Neuronal stem cell (in vitro differentiated cells): Measurements from ENCODE around the gene CD86.

Experiments
- DNase-seq: peaks from one replicate; pipeline ENCODE4 v3.0.0-alpha.2; 2013; ENCODE audit warnings: low spot score
- H2AFZ ChIP-seq: one replicate; pipeline ENCODE4 v1.6.1; 2013; ENCODE audit warnings: mild to moderate bottlenecking, low read length, inconsistent platforms
- H2AK5ac ChIP-seq: 2 replicates; pipeline ENCODE4 v1.6.1; 2013; ENCODE audit warnings: low read depth, mild to moderate bottlenecking, inconsistent platforms, low read length, moderate library complexity, mixed read lengths
- H2BK120ac ChIP-seq: 2 replicates; pipeline ENCODE4 v1.6.1; 2013; ENCODE audit warnings: low read depth, mild to moderate bottlenecking, inconsistent platforms, low read length, moderate library complexity, mixed read lengths
- H2BK12ac ChIP-seq: one replicate; pipeline ENCODE4 v1.6.1; 2013; ENCODE audit warnings: low read length, inconsistent platforms
- H2BK15ac ChIP-seq: 2 replicates; pipeline ENCODE4 v1.6.1; 2013; ENCODE audit warnings: mild to moderate bottlenecking, low read length, inconsistent platforms, mixed read lengths
- H2BK5ac ChIP-seq: one replicate; pipeline ENCODE4 v1.6.1; 2013; ENCODE audit warnings: inconsistent platforms, mild to moderate bottlenecking, low read length, moderate library complexity
- H3K14ac ChIP-seq: one replicate; pipeline ENCODE4 v1.6.1; 2013; ENCODE audit warnings: low read length, inconsistent platforms
- H3K18ac ChIP-seq: 2 replicates; pipeline ENCODE4 v1.6.1; 2013; ENCODE audit warnings: low read length, inconsistent platforms
- H3K23ac ChIP-seq: 2 replicates; pipeline ENCODE4 v1.6.1; 2013; ENCODE audit warnings: low read depth, mild to moderate bottlenecking, mixed read lengths, low read length, inconsistent platforms; ENCODE audit not compliant: poor library complexity
- H3K27ac ChIP-seq: replicated peaks from 3 replicates; pipeline ENCODE4 v1.5.1; 2013; ENCODE audit warnings: low read length, inconsistent platforms
- H3K27me3 ChIP-seq, 3 experiments: 2 replicates each; pipeline ENCODE4 v1.6.1; 2013; ENCODE audit warnings: low read length in 3 of 3, mild to moderate bottlenecking in 2 of 3, inconsistent platforms in 1 of 3, low read depth in 1 of 3, mixed read lengths in 1 of 3, moderate library complexity in 1 of 3; ENCODE audit not compliant: control insufficient read depth in 3 of 3, insufficient read depth in 3 of 3
- H3K36me3 ChIP-seq, 2 donors: replicated peaks in 1 of 2; 2 replicates each; pipeline ENCODE4 v1.6.1; 2013; ENCODE audit warnings: low read length in 2 of 2; ENCODE audit not compliant: control insufficient read depth in 2 of 2, insufficient read depth in 2 of 2
- H3K4ac ChIP-seq: 2 replicates; pipeline ENCODE4 v1.6.1; 2013; ENCODE audit warnings: inconsistent platforms, mild to moderate bottlenecking, low read length, moderate library complexity
- H3K4me1 ChIP-seq, 2 donors: 1 replicate in 1 of 2; 2 replicates in 1 of 2; pipeline ENCODE4 v1.6.1; 2013; ENCODE audit warnings: low read length in 2 of 2, low read depth in 1 of 2; ENCODE audit not compliant: control insufficient read depth in 2 of 2, insufficient read depth in 1 of 2
- H3K4me2 ChIP-seq: one replicate; pipeline ENCODE4 v1.6.1; 2013; ENCODE audit warnings: mild to moderate bottlenecking, low read length, inconsistent platforms; ENCODE audit not compliant: insufficient read depth, poor library complexity, severe bottlenecking
- H3K4me3 ChIP-seq, 2 donors: 2 replicates each; pipeline ENCODE4 v1.5.1; 2013; ENCODE audit warnings: low read length in 2 of 2, mild to moderate bottlenecking in 2 of 2, inconsistent platforms in 1 of 2, moderate library complexity in 1 of 2
- H3K79me1 ChIP-seq: one replicate; pipeline ENCODE4 v1.6.1; 2013; ENCODE audit warnings: low read depth, mild to moderate bottlenecking, inconsistent platforms, low read length, moderate library complexity
- H3K9ac ChIP-seq: one replicate; pipeline ENCODE4 v1.6.1; 2013; ENCODE audit warnings: mild to moderate bottlenecking, low read depth, low read length, inconsistent platforms; ENCODE audit not compliant: poor library complexity
- H3K9me3 ChIP-seq, 2 donors: replicated peaks in 1 of 2; 2 replicates each; pipeline versions ENCODE3 to v1.6.1; 2013; ENCODE audit warnings: low read length in 2 of 2, mild to moderate bottlenecking in 2 of 2, inconsistent platforms in 1 of 2, low read depth in 1 of 2, mixed read lengths in 1 of 2, moderate library complexity in 1 of 2; ENCODE audit not compliant: control insufficient read depth in 2 of 2, insufficient read depth in 1 of 2
- H4K8ac ChIP-seq: one replicate; pipeline ENCODE4 v1.6.1; 2013; ENCODE audit warnings: low read depth, mild to moderate bottlenecking, inconsistent platforms, low read length, moderate library complexity
- H4K91ac ChIP-seq: one replicate; pipeline ENCODE4 v1.6.1; 2013; ENCODE audit warnings: low read length, low read depth, mild to moderate bottlenecking, inconsistent platforms; ENCODE audit not compliant: poor library complexity
- WGBS, 2 donors: extraction: QIAGEN DNeasy Blood & Tissue Kit; methylation state at CpG; one replicate each; pipeline ENCODE4 v1.1.7; 2013; ENCODE audit warnings: missing lambda C conversion rate in 2 of 2, mixed read lengths in 1 of 2; ENCODE audit not compliant: insufficient read length in 2 of 2, insufficient replicate concordance in 1 of 2; ENCODE audit errors: extremely low coverage in 2 of 2; 5-methylcytosine and 5-hydroxymethylcytosine counted together

Gene CD86

GRCh38 chr3:122100083-122100482 is 44.9 kb downstream of the CD86 start:
- H2BK5ac ChIP-seq = no peak overlapping the region
- H3K23ac ChIP-seq = no peak overlapping the region
- H3K4me3 ChIP-seq = no peak overlapping the region
- H3K9ac ChIP-seq = no peak overlapping the region
- H4K8ac ChIP-seq = no peak overlapping the region
- H4K91ac ChIP-seq = no peak overlapping the region
- H2AK5ac ChIP-seq = no peak overlapping the region
- H3K27ac ChIP-seq = no peak overlapping the region
- H2AFZ ChIP-seq = peak overlapping the region; percentile 32
- H3K14ac ChIP-seq = no peak overlapping the region
- H3K9me3 ChIP-seq = no peaks in the 10 kb centered on the region
- H3K36me3 ChIP-seq = no peaks in the 10 kb centered on the region
- no peak for DNase-seq
- no peak overlapping the region for H2BK12ac ChIP-seq
- no peak overlapping the region for H3K18ac ChIP-seq
- H2BK120ac ChIP-seq = no peak overlapping the region
- H3K4ac ChIP-seq = no peak overlapping the region
- H2BK15ac ChIP-seq = no peak overlapping the region
- H3K79me1 ChIP-seq = no peaks in the 10 kb centered on the region
- H3K27me3 ChIP-seq = no peaks in the 10 kb centered on the region
- WGBS, 2 donors = no CpG with 5 or more reads among the region's 1 CpG
- peaks cover 0 to 11% of the 10 kb centered on the region in 2 donors for H3K4me1 ChIP-seq
- no peak overlapping the region for H3K4me2 ChIP-seq

- Histone ChIP-seq H3K9me3 (no peaks in the 10 kb centered on the region), H3K4me3 (no peak overlapping the region), H3K23ac (no peak overlapping the region), H3K27me3 (no peaks in the 10 kb centered on the region), H3K9ac (no peak overlapping the region), H3K18ac (no peak overlapping the region), H3K4me1 (peaks cover 0 to 11% of the 10 kb centered on the region in 2 donors), H2AK5ac (no peak overlapping the region), H3K14ac (no peak overlapping the region), H2BK12ac (no peak overlapping the region), H4K8ac (no peak overlapping the region), H2BK15ac (no peak overlapping the region), H4K91ac (no peak overlapping the region), H3K36me3 (no peaks in the 10 kb centered on the region), H2BK5ac (no peak overlapping the region), H3K27ac (no peak overlapping the region), H3K4ac (no peak overlapping the region), H2BK120ac (no peak overlapping the region), H3K4me2 (no peak overlapping the region), H3K79me1 (no peaks in the 10 kb centered on the region), H2AFZ (peak overlapping the region; percentile 32)
- WGBS, 2 donors = no CpG with 5 or more reads among the region's 8 CpGs
- no peak for DNase-seq
These were observed 45.7 kb downstream of the CD86 start for GRCh38 chr3:122100591-122101463.

- no peak overlapping the region for H3K4ac ChIP-seq
- H2AFZ ChIP-seq = no peak overlapping the region
- H2BK120ac ChIP-seq = no peak overlapping the region
- H3K27ac ChIP-seq = no peak overlapping the region
- H3K27me3 ChIP-seq = no peaks in the 10 kb centered on the region
- no peak overlapping the region for H3K9ac ChIP-seq
- H2BK5ac ChIP-seq = no peak overlapping the region
- no peak overlapping the region for H2BK15ac ChIP-seq
- no peak overlapping the region for H3K18ac ChIP-seq
- H3K36me3 ChIP-seq = no peaks in the 10 kb centered on the region
- H2BK12ac ChIP-seq = no peak overlapping the region
- H3K4me2 ChIP-seq = no peak overlapping the region
- no peak overlapping the region for H4K8ac ChIP-seq
- WGBS, 2 donors = no CpG with 5 or more reads among the region's 3 CpGs
- no peak overlapping the region for H3K14ac ChIP-seq
- H4K91ac ChIP-seq = no peak overlapping the region
- H3K23ac ChIP-seq = no peak overlapping the region
- H3K4me1 ChIP-seq = peaks cover 0 to 11% of the 10 kb centered on the region in 2 donors
- DNase-seq = peak; percentile 43
- H3K9me3 ChIP-seq = no peaks in the 10 kb centered on the region
- no peak overlapping the region for H2AK5ac ChIP-seq
- no peak overlapping the region for H3K4me3 ChIP-seq
- H3K79me1 ChIP-seq = no peaks in the 10 kb centered on the region
These were observed 46.5 kb downstream of the CD86 start for GRCh38 chr3:122101646-122102045.

- Histone ChIP-seq H2BK120ac (no peak overlapping the region), H3K18ac (no peak overlapping the region), H4K91ac (no peak overlapping the region), H3K4me2 (no peak overlapping the region), H3K9me3 (no peaks in the 10 kb centered on the region), H3K36me3 (no peaks in the 10 kb centered on the region), H2BK5ac (no peak overlapping the region), H2AFZ (no peak overlapping the region), H4K8ac (no peak overlapping the region), H3K4me1 (peaks cover 0 to 11% of the 10 kb centered on the region in 2 donors), H3K23ac (no peak overlapping the region), H2BK15ac (no peak overlapping the region), H3K14ac (no peak overlapping the region), H3K9ac (no peak overlapping the region), H3K27me3 (no peaks in the 10 kb centered on the region), H3K27ac (no peak overlapping the region), H2BK12ac (no peak overlapping the region), H3K4me3 (no peak overlapping the region), H3K79me1 (no peaks in the 10 kb centered on the region), H2AK5ac (no peak overlapping the region), H3K4ac (no peak overlapping the region)
- no peak for DNase-seq
- no CpG with 5 or more reads among the region's 4 CpGs for WGBS, 2 donors
These were observed 47.2 kb downstream of the CD86 start for GRCh38 chr3:122102191-122102935.
